Fibroblast of upper back skin (primary cell): ENCODE data around the gene VPS13A.
"Not testable (repeated sequence)": the region's sequence is repeated elsewhere in the genome, so short reads cannot be mapped to it uniquely, and the experiment has no call there.

ENCODE experiments used
- DNase-seq: peaks from one replicate; pipeline ENCODE4 v3.0.0-alpha.2; 2013

Gene VPS13A

GRCh38 chr9:77305622-77306400, 128.5 kb downstream of the VPS13A start:
- DNase-seq, result peak; percentile 76

DNA sequence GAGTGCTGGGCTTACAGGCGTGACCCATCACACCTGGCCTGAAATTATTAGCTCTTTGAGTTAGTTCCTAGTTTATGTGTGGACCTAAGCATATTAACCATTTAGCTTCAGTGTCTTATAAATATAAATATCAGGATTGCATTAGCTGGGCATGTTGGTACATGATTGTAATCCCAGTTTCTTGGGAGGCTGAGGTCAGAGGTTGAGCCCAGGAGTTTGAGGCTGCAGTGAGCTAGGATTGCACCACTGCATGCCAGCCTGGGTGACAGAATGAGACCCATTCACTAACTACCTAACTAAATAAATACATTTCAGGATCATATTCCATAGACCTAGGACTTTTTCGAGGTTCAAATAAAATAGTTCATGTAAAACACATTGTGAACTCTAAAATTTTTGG, 129.8 kb downstream of the VPS13A start:
- DNase-seq, result no peak

- DNase-seq, result no peak
These were observed 138.7 kb downstream of the VPS13A start for GRCh38 chr9:77316058-77316457.

DNA sequence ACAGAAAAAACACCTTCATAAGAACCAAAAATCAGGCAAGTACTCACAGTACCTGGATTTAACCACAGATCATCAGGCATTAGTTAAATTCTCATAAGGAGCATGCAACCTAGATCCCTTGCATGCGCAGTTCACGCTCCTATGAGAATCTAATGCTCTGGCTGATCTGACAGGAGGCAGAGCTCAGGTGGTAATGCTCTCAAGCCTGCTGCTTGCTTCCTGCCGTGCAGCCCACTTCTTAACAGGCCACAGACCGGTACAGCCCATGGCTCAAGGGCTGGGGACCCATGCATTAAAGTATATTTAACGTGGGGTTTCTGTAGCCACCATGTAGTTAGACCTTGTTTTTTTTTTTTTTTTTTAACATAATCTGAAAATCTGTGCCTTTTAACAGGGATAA, 147.7 kb downstream of the VPS13A start:
- no peak for DNase-seq

GRCh38 chr9:77328102-77328501, 150.8 kb downstream of the VPS13A start:
- no peak for DNase-seq

DNA sequence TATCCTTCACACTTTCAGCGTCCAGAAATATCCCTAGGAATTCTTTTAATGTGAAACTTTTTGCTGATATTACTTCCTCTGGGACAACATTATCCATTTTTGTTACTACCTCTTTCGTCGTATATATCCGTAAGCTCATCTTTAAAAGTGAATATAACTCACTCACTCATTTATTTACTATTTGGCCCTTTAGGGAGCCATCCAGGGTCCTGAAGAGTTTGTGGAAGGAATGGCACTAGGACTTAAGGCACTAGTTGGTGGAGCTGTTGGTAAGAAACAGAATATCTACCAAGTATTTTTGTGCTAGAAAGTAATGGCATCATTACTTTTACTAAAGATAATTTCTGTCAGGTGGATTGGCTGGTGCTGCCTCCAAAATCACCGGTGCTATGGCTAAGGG, 192.7 kb downstream of the VPS13A start:
- DNase-seq, result no peak

GRCh38 chr9:77374266-77374665, 196.9 kb downstream of the VPS13A start:
- DNase-seq, result peak; percentile 26

DNA sequence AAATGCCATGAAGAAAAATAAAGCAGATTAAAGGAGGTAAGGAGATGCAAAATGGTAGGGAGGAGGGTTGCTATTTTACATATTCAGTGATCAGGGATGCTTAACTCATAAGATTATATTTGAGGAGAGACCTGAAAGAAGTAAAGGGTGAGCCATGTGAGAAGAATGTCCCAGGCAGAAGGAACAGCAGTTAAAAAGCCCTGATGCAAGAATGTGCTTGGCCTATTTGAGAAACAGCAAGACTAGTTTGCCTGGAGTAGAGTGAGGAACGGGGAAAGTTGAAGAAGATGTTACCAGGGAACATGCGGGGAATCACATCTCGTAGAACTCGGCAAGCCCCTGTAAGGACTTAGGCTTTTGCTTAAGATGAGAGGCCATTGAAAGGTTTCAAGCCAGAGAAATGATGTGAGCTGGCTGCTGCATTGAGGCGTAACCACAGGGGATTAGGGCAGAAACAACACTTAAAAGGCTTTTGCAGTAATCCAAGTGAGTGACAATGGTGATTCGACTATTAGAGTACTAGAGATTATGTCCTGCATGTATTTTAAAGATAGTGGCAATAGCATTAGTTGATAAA, 198.7 kb downstream of the VPS13A start:
- peak; percentile 39 for DNase-seq

- DNase-seq, result peak; percentile 83
These were observed 207.1 kb downstream of the VPS13A start for GRCh38 chr9:77384406-77384805.

DNA sequence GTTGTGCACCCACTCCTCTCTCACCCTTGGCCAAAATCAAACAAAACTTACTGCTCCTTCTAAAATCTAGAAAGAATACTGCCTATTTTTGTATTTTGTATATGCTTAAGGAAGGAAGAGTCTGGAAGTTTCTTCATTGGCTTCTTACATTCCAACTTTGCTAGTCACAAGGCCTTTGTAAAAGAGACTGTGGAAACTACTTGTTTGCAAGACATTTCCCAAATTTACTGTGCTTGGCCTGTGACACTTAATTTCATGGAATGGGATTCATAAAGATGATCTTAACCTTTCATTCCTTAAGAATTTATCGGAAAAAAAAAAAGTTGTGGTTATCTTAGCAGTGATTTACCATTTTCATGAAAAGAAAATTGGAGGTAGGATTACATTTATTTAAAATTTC, 208.9 kb downstream of the VPS13A start:
- peak; percentile 77 for DNase-seq

DNA sequence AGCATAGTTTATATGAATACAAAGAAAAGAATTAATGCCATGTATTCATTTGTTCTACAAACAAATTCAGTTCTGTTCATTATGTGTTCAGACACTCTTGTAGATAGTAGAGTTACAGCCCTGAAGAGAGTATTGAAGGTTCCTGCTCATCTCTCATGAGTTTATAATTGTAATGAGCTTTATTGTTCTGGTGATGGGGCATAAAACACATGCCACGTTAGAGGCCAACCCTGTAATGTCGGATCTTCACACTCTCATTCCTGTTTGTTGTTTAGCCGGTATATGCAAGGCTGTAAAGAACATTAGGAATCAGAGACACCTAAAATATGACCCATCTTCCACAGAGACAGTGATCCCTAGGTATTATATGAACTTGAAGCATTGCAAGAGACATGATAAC, 214.5 kb downstream of the VPS13A start:
- no peak for DNase-seq

DNA sequence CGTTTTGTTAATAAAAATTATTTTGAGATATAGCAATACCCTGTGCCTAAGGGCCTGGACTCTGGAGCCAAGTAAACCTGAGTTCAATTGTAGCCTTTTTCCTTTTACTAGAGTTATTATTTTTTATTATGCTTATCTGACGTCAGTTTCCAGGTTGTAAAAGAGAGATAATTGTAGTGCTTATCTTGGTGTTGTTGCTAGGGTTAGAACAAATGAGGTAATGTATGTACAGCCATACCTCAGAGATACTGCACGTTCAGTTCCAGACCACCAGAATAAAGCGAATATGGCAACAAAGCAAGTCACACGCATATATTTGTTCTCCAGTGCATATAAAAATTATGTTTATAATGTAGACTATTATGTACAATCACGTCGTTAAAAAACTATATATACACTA, 215.0 kb downstream of the VPS13A start:
- DNase-seq, result no peak

GRCh38 chr9:77398581-77398980, 221.2 kb downstream of the VPS13A start:
- not testable (repeated sequence) for DNase-seq

GRCh38 chr9:77399964-77400363, 222.6 kb downstream of the VPS13A start:
- no peak for DNase-seq

DNA sequence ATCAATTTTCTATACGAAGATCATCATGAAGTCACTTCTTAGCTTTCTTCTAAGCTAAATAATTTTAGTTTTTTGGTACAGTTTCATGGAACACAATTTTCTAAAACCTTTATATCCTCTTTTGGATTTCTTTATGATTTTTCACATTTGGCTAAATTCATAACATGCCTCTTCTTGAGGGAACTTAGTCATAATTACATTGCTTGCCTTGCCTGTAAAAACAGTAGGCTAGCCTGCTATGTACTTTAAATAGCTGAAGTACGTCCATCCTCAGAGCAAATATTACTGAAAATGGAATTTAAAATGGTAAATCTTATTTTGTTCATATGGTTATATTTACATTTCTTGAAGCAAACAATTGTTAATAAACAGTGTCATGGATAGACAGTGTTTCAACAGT, 225.0 kb downstream of the VPS13A start:
- DNase-seq, result peak; percentile 28

GRCh38 chr9:77403239-77403638, 225.9 kb downstream of the VPS13A start:
- peak; percentile 41 for DNase-seq

DNA sequence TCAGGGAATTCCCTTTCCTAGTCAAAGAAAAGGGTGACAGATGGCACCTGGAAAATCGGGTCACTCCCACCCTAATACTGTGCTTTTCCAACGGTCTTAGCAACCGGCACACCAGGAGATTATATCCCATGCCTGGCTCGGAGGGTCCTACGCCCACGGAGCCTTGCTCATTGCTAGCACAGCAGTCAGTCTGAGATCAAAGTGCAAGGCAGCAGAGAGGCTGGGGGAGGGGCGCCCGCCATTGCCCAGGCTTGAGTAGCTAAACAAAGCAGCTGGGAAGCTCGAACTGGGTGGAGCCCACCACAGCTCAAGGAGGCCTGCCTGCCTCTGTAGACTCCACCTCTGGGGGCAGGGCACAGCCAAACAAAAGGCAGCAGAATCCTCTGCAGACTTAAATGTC, 231.2 kb downstream of the VPS13A start:
- not testable (repeated sequence) for DNase-seq

DNA sequence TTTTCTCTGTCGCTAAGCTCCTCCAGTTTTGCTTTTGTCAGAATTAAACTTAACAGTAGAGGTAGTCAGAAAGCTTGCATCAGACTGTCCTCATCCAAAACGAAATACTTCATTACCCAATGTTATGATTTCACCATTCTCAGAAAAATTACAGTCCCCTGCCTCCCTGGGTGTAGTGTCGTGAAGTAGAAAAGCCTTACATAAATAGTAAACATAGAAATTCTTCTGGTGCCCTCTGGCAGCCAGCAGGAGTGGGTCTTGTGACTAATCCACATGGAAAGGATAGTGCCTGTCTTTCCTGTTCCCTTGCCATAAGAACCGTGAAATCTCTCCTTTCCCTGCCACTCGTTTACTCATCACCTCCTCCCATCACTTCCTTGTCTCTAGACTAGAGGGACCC, 240.2 kb downstream of the VPS13A start:
- DNase-seq, result peak; percentile 48

- no peak for DNase-seq
These were observed 240.9 kb downstream of the VPS13A start for GRCh38 chr9:77418226-77418625.

GRCh38 chr9:77420641-77421040, 243.3 kb downstream of the VPS13A start:
- no peak for DNase-seq

DNA sequence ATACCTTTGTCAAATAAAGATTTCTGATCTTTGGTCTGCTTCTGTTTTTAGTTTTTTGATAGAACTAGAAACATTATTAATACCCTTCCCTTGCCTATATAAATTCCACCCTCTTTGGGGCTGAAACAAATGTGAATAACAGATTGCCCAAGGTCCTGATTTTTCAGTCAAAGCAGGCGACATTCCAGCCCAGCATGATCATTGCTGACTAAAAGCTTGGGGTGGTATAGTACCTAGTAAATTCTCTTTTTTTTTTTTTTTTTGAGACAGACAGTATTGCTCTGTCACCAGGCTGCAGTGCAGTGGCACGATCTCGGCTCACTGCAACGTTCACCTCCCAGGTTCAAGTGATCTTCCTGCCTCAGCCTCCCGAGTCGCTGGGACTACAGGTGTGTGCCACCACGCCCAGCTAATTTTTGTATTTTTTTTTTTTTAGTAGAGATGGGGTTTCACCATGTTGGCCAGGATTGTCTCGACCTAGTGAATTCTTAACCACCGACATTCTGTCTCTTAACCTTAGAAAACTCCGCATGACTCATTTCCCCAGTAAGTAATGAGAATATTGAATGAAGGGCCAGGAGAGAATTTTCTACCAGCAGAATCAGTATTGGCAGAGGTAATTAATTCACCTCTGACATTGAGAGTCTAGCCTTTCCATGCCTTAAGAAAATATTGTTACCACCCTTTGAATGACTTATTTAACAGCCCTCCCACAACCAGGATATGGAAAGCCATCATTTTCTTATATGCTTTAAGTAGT, 244.4 kb downstream of the VPS13A start:
- no peak for DNase-seq

DNA sequence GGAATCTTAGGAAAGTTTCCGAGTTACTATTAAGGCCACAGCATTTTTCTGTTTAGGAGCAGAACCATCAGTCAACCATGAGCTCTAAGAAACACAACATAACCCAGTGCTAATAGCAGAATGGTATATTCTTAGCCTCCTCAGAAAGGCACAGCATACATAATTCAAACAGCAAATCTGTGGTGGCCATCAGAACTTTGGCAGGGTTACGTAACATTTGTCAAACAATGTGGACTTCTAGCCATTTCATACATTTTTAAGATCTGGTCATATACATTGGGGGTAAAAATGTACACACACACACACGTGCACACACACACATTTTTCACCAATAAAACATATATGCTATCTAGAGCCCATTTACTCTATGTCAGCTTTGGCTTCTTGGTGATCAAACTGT, 245.6 kb downstream of the VPS13A start:
- DNase-seq, result no peak

DNA sequence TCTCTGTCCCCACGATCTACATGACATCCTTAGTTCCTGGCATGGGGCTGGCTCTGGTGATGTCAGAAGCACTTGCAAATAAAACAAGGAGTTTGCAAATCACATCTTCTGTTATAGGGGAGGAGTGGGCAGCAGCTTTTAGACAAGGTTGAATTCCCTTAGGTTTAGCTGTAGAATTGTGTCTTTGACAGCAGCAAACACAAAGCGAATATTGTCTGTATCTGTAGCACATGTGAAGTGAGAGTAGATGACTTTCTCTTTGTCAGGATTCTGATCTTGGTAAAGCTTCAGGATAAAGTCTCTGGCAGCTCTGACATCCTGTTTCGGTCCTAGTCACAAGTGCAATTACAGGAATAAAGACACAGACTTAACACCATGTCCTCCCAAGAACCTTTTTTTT, 246.5 kb downstream of the VPS13A start:
- DNase-seq, result no peak

DNA sequence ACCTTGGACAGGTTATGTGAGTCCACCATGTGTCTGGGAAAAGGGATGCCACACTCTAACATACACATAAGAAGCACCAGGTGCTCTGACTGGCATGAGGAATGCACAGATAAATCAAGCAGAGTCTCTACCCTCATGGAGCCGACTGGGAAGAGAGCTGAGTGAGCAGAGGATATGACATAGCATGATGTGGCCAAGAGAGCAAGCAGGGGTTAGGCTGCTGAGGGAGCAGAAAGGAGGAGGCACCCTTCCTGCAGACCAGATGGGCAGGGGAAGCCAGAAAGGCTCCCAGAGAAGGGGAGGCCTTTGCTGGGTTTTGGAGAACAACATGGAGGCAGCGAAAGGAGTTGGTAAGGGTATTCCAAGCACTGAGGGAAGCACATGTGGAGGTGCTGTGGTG, 247.7 kb downstream of the VPS13A start:
- no peak for DNase-seq
